ENCODE data around the gene FCN1. TPM values are rescaled to one million over a fixed set of nuclear protein-coding genes. Genes with fewer than 3 reads are reported as not detected.

FCN1 gene
- total RNA-seq, 1 donor from 2014 or later, result 2.9 TPM

GRCh38 chr9:134938346-134939079 is 20.8 kb upstream of the FCN1 start:
- Histone ChIP-seq H3K36me3 (no peaks in the 10 kb centered on the region), H3K4me3 (no peak overlapping the region), H3K9me3 (replicated peaks) (no peaks in the 10 kb centered on the region), H3K27ac (replicated peaks) (no peak overlapping the region), H3K4me1 (peaks cover 17% of the 10 kb centered on the region), H3K27me3 (ENCODE audit: low read depth) (peaks cover 78% of the 10 kb centered on the region)
- intact Hi-C loops (cut with micrococcal nuclease), result no loop called here
- no peak for TF ChIP-seq CTCF (IDR thresholded peaks at IDR 0.05; ENCODE audit: borderline replicate concordance)
- DNase-seq, result no peak

- DNase-seq, result no peak
- intact Hi-C loops (cut with micrococcal nuclease), result no loop called here
- H3K27me3 ChIP-seq (ENCODE audit: low read depth), result peaks cover 71% of the 10 kb centered on the region
- H3K36me3 ChIP-seq, result no peaks in the 10 kb centered on the region
- H3K4me1 ChIP-seq, result peaks cover 9% of the 10 kb centered on the region
- H3K9me3 ChIP-seq (replicated peaks), result no peaks in the 10 kb centered on the region
- H3K4me3 ChIP-seq, result no peak overlapping the region
- H3K27ac ChIP-seq (replicated peaks), result no peak overlapping the region
- no peak for TF ChIP-seq CTCF (IDR thresholded peaks at IDR 0.05; ENCODE audit: borderline replicate concordance)
Observed at GRCh38 chr9:134937566-134938345, 20.0 kb upstream of the FCN1 start.

- H3K4me3 ChIP-seq, result no peak overlapping the region
- TF ChIP-seq CTCF (IDR thresholded peaks at IDR 0.05; ENCODE audit: borderline replicate concordance), result no peak
- no peaks in the 10 kb centered on the region for H3K9me3 ChIP-seq (replicated peaks)
- H3K4me1 ChIP-seq, result peaks cover 3% of the 10 kb centered on the region
- peaks cover 65% of the 10 kb centered on the region for H3K27me3 ChIP-seq (ENCODE audit: low read depth)
- DNase-seq, result no peak
- H3K27ac ChIP-seq (replicated peaks), result no peak overlapping the region
- H3K36me3 ChIP-seq, result no peaks in the 10 kb centered on the region
- intact Hi-C loops (cut with micrococcal nuclease), result no loop called here
Observed at GRCh38 chr9:134937164-134937555, 19.4 kb upstream of the FCN1 start.

- peaks cover 62% of the 10 kb centered on the region for H3K27me3 ChIP-seq (ENCODE audit: low read depth)
- no peak overlapping the region for H3K27ac ChIP-seq (replicated peaks)
Observed at GRCh38 chr9:134936346-134937163, 18.8 kb upstream of the FCN1 start.

More at GRCh38 chr9:134936346-134937163, 18.8 kb upstream of the FCN1 start:
- intact Hi-C loops (cut with micrococcal nuclease), result no loop called here
- no peaks in the 10 kb centered on the region for H3K36me3 ChIP-seq
- DNase-seq, result no peak
- no peak overlapping the region for H3K4me3 ChIP-seq
- no peaks in the 10 kb centered on the region for H3K4me1 ChIP-seq
- TF ChIP-seq CTCF (IDR thresholded peaks at IDR 0.05; ENCODE audit: borderline replicate concordance), result no peak
- no peaks in the 10 kb centered on the region for H3K9me3 ChIP-seq (replicated peaks)

All from left ventricle myocardium inferior (tissue), 1 donor.